Measurements from ENCODE around the gene ZNF740. TPM values are rescaled to one million over a fixed set of nuclear protein-coding genes. Genes with fewer than 3 reads are reported as not detected.

Gene ZNF740
- total RNA-seq, 1 donor from 2014 or later, result 39.6 TPM

GRCh38 chr12:53211476-53212381 lies 31.2 kb downstream of the ZNF740 start:
- intact Hi-C loops (cut with micrococcal nuclease), result loop anchor here (2.0 kb wide), 3 partner anchors 53 to 109 kb away; partner anchors contain the start of genes AAAS and ESPL1

- intact Hi-C loops (cut with micrococcal nuclease), result loop anchor here (1.0 to 2.0 kb wide), 5 partner anchors 38 to 108 kb away; partner anchors contain the start of genes AAAS and ESPL1
Observed at GRCh38 chr12:53212931-53213330, 32.4 kb downstream of the ZNF740 start.

- intact Hi-C loops (cut with micrococcal nuclease), result loop anchor here (1.0 to 2.0 kb wide), 5 partner anchors 38 to 107 kb away; partner anchors contain the start of genes AAAS and ESPL1
Observed at GRCh38 chr12:53213348-53213747, 32.8 kb downstream of the ZNF740 start.

GRCh38 chr12:53214221-53214620 lies 33.7 kb downstream of the ZNF740 start:
- intact Hi-C loops (cut with micrococcal nuclease), result no loop called here

GRCh38 chr12:53214687-53215455 lies 34.3 kb downstream of the ZNF740 start:
- intact Hi-C loops (cut with micrococcal nuclease), result no loop called here

GRCh38 chr12:53215497-53215896 lies 35.0 kb downstream of the ZNF740 start:
- intact Hi-C loops (cut with micrococcal nuclease), result no loop called here

GRCh38 chr12:53217051-53217930 lies 36.8 kb downstream of the ZNF740 start:
- intact Hi-C loops (cut with micrococcal nuclease), result no loop called here

GRCh38 chr12:53217931-53218307 lies 37.4 kb downstream of the ZNF740 start:
- intact Hi-C loops (cut with micrococcal nuclease), result no loop called here

- intact Hi-C loops (cut with micrococcal nuclease), result loop anchor here (1.0 kb wide), 1 partner anchor 9 kb away; no protein-coding TSS in a partner anchor
Observed at GRCh38 chr12:53218551-53219291, 38.2 kb downstream of the ZNF740 start.

- intact Hi-C loops (cut with micrococcal nuclease), result loop anchor here (1.0 kb wide), 1 partner anchor 10 kb away; no protein-coding TSS in a partner anchor
Observed at GRCh38 chr12:53219292-53219955, 38.9 kb downstream of the ZNF740 start.

- intact Hi-C loops (cut with micrococcal nuclease), result loop anchor here (1.0 to 2.0 kb wide), 9 partner anchors 11 to 281 kb away; partner anchors contain the start of genes CSAD, EIF4B, ESPL1 and MYG1
Observed at GRCh38 chr12:53219956-53220693, 39.6 kb downstream of the ZNF740 start.

GRCh38 chr12:53220694-53221202 lies 40.2 kb downstream of the ZNF740 start:
- intact Hi-C loops (cut with micrococcal nuclease), result loop anchor here (1.0 to 2.0 kb wide), 9 partner anchors 12 to 280 kb away; partner anchors contain the start of genes CSAD, EIF4B, ESPL1 and MYG1

GRCh38 chr12:53221203-53222080 lies 40.9 kb downstream of the ZNF740 start:
- intact Hi-C loops (cut with micrococcal nuclease), result loop anchor here (1.0 to 2.0 kb wide), 4 partner anchors 30 to 279 kb away; partner anchors contain the start of genes EIF4B and TARBP2

GRCh38 chr12:53222170-53222721 lies 41.7 kb downstream of the ZNF740 start:
- intact Hi-C loops (cut with micrococcal nuclease), result no loop called here

- intact Hi-C loops (cut with micrococcal nuclease), result no loop called here
Observed at GRCh38 chr12:53222806-53223261, 42.3 kb downstream of the ZNF740 start.

GRCh38 chr12:53223389-53224060 lies 43.0 kb downstream of the ZNF740 start:
- intact Hi-C loops (cut with micrococcal nuclease), result no loop called here

Measured in T-helper 2 cell treated with Interferon-gamma antibody and Interleukin-4, amounts not matched to agents 100 ng/mL and 5 ng/mL, for 36 hours (primary cell).